Vagina (tissue), 2 donors: ENCODE results near the gene C6orf47.

ENCODE experiments used
- CTCF ChIP-seq, 3 experiments: fragments of 450-650 bp in 2 of 3; fragments of 200-600 bp in 1 of 3; sonication (generic) in 1 of 3; IDR thresholded peaks; one replicate each; pipeline ENCODE4 v1.5.1; 2017 to 2019; ENCODE audit warnings: antibody characterized with exemption in 3 of 3, mild to moderate bottlenecking in 2 of 3, moderate library complexity in 2 of 3
- POLR2A ChIP-seq, 2 donors: fragments of 450-650 bp; IDR thresholded peaks; one replicate each; pipeline ENCODE4 v1.6.1; 2017; ENCODE audit warnings: antibody characterized with exemption in 2 of 2, mild to moderate bottlenecking in 2 of 2, moderate library complexity in 2 of 2
- POLR2AphosphoS5 ChIP-seq, 2 donors: sonication (generic); formaldehyde crosslinking; IDR thresholded peaks; one replicate each; pipeline ENCODE4 v1.9.0; 2017; ENCODE audit warnings: antibody characterized with exemption in 2 of 2, mild to moderate bottlenecking in 2 of 2, low read depth in 1 of 2; ENCODE audit not compliant: insufficient read depth in 1 of 2

- TF ChIP-seq POLR2AphosphoS5 (IDR thresholded peaks at IDR 0.05; ENCODE audit: insufficient read depth in 1 of 2, low read depth in 1 of 2) (no peak), CTCF (IDR thresholded peaks at IDR 0.05) (no peak), POLR2A (IDR thresholded peaks at IDR 0.05) (no peak)
These were observed 43.6 kb downstream of the C6orf47 start for GRCh38 chr6:31617010-31617409.
